Mammary epithelial cell (primary cell): ENCODE data around the gene GPC6.

Experiments
- EZH2 ChIP-seq: IDR thresholded peaks from 2 replicates; pipeline ENCODE4 v1.6.1; 2012; ENCODE audit warnings: low read length, inconsistent platforms, borderline replicate concordance
- TF ChIP-seq, protein P1 (sequence below), 2 donors: IDR thresholded peaks in 1 of 2; conservative IDR thresholded peaks in 1 of 2; 2 replicates each; pipeline ENCODE4 v1.5.1; 2011 to 2012; ENCODE audit warnings: inconsistent platforms in 2 of 2, low read length in 2 of 2, mild to moderate bottlenecking in 2 of 2, control low read depth in 1 of 2, low read depth in 1 of 2; ENCODE audit not compliant: insufficient read depth in 1 of 2; ENCODE audit errors: extremely low read depth in 1 of 2

DNA sequence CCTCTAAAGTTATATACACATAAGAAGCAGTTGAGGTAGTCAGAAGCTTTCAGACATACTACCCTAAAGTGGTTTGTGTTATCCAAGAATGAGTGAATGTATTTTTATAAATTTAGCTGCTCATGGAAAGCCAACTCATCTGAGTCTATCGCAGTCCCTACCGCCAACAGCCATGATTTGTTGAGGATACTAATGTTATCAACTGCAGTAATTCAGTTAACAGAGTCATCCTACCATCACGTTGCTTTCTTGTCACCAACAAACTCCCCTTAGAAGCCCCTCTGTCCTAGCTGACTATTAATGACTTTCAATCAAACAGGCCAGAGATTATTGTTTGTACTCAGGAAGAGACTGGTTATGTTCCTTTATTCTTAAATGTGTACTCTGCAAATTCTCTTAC is 1083.0 kb downstream of the GPC6 start:
- TF ChIP-seq, protein P1, sequence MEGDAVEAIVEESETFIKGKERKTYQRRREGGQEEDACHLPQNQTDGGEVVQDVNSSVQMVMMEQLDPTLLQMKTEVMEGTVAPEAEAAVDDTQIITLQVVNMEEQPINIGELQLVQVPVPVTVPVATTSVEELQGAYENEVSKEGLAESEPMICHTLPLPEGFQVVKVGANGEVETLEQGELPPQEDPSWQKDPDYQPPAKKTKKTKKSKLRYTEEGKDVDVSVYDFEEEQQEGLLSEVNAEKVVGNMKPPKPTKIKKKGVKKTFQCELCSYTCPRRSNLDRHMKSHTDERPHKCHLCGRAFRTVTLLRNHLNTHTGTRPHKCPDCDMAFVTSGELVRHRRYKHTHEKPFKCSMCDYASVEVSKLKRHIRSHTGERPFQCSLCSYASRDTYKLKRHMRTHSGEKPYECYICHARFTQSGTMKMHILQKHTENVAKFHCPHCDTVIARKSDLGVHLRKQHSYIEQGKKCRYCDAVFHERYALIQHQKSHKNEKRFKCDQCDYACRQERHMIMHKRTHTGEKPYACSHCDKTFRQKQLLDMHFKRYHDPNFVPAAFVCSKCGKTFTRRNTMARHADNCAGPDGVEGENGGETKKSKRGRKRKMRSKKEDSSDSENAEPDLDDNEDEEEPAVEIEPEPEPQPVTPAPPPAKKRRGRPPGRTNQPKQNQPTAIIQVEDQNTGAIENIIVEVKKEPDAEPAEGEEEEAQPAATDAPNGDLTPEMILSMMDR (conservative IDR thresholded peaks at IDR 0.05 in 1 of 2, IDR thresholded peaks at IDR 0.05 in 1 of 2; ENCODE audit: extremely low read depth in 1 of 2, insufficient read depth in 1 of 2, low read depth in 1 of 2, low read length in 2 of 2), result no peak
- TF ChIP-seq EZH2, result no peak
